Prostate gland (tissue), 2 donors: ENCODE results near the gene GNG8.

Experiments used
- POLR2AphosphoS5 ChIP-seq: sonication (generic); formaldehyde crosslinking; IDR thresholded peaks from one replicate; pipeline ENCODE4 v1.6.1; 2017; ENCODE audit warnings: antibody characterized with exemption
- TF ChIP-seq, protein P1 (sequence below), 4 experiments: fragments of 200-600 bp in 2 of 4; fragments of 450-650 bp in 2 of 4; sonication (generic) in 2 of 4; IDR thresholded peaks; 1 replicate in 3 of 4; 2 replicates in 1 of 4; pipeline ENCODE4 v1.5.1; 2016 to 2019; ENCODE audit warnings: antibody characterized with exemption in 4 of 4, mild to moderate bottlenecking in 2 of 4, moderate library complexity in 2 of 4

- TF ChIP-seq, protein P1, sequence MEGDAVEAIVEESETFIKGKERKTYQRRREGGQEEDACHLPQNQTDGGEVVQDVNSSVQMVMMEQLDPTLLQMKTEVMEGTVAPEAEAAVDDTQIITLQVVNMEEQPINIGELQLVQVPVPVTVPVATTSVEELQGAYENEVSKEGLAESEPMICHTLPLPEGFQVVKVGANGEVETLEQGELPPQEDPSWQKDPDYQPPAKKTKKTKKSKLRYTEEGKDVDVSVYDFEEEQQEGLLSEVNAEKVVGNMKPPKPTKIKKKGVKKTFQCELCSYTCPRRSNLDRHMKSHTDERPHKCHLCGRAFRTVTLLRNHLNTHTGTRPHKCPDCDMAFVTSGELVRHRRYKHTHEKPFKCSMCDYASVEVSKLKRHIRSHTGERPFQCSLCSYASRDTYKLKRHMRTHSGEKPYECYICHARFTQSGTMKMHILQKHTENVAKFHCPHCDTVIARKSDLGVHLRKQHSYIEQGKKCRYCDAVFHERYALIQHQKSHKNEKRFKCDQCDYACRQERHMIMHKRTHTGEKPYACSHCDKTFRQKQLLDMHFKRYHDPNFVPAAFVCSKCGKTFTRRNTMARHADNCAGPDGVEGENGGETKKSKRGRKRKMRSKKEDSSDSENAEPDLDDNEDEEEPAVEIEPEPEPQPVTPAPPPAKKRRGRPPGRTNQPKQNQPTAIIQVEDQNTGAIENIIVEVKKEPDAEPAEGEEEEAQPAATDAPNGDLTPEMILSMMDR (IDR thresholded peaks at IDR 0.05) = no peak
- TF ChIP-seq POLR2AphosphoS5 = no peak
Measured at GRCh38 chr19:46634656-46635218, 1.3 kb downstream of the GNG8 start.
